Dermis blood vessel endothelial cell (primary cell): ENCODE results near the gene TRIM10. TPM values are rescaled to one million over a fixed set of nuclear protein-coding genes. Genes with fewer than 3 reads are reported as not detected.
"Not testable (repeated sequence)": the region's sequence is repeated elsewhere in the genome, so short reads cannot be mapped to it uniquely, and the experiment has no call there.

ENCODE experiments used
- DNase-seq: peaks from one replicate; pipeline ENCODE4 v3.0.0; 2010
- total RNA-seq: library from RNA; depleted of rRNA; stranded (reverse); fragments of >200 nt; gene quantifications from 2 replicates; pipeline ENCODE4 v1.2.3, GENCODE V29; 2014

Gene TRIM10
- total RNA-seq, 1 donor from 2014 or later, result not detected

- DNase-seq, result no peak
These were observed 33.5 kb downstream of the TRIM10 start for GRCh38 chr6:30127238-30128093.

GRCh38 chr6:30122515-30122914 is 38.5 kb downstream of the TRIM10 start:
- no peak for DNase-seq

- no peak for DNase-seq
These were observed 39.3 kb downstream of the TRIM10 start for GRCh38 chr6:30121446-30122366.

- not testable (repeated sequence) for DNase-seq
These were observed 42.3 kb downstream of the TRIM10 start for GRCh38 chr6:30118691-30119090.

GRCh38 chr6:30116724-30117123 is 44.3 kb downstream of the TRIM10 start:
- DNase-seq, result no peak

GRCh38 chr6:30113841-30114240 is 47.2 kb downstream of the TRIM10 start:
- no peak for DNase-seq

GRCh38 chr6:30113003-30113759 is 47.8 kb downstream of the TRIM10 start, which contains the start of gene TRIM31:
TRIM31 (minus strand) TSS chr6:30113090; CDS start chr6:30112805, 285 bp downstream.
- DNase-seq, result no peak

GRCh38 chr6:30112402-30112994 is 48.5 kb downstream of the TRIM10 start:
- DNase-seq, result no peak

- DNase-seq, result no peak
These were observed 49.6 kb downstream of the TRIM10 start for GRCh38 chr6:30111266-30111856.

- no peak for DNase-seq
These were observed 56.4 kb downstream of the TRIM10 start for GRCh38 chr6:30104661-30105060.

- DNase-seq, result no peak
These were observed 57.2 kb downstream of the TRIM10 start for GRCh38 chr6:30103872-30104179.

GRCh38 chr6:30102970-30103871 is 57.8 kb downstream of the TRIM10 start:
- peak; percentile 91 for DNase-seq

GRCh38 chr6:30102414-30102969 is 58.5 kb downstream of the TRIM10 start:
- no peak for DNase-seq

Other genes starting within 250 kb of the TRIM10 start
- gene HLA-A, start 218.7 kb downstream of the TRIM10 start, total RNA-seq, result 595 and 927 TPM in 2 replicates
- gene POLR1H, start 99.9 kb downstream of the TRIM10 start, total RNA-seq, result 14.8 and 39.1 TPM in 2 replicates
- gene PPP1R11, start 94.0 kb downstream of the TRIM10 start, total RNA-seq, result 14.0 and 15.0 TPM in 2 replicates
- 0.05 TPM in 1 of 2 replicates, not detected in the other for gene RNF39, start 85.4 kb downstream of the TRIM10 start, total RNA-seq
- gene TRIM31, start 48.1 kb downstream of the TRIM10 start, total RNA-seq, result not detected in 2 replicates
- gene TRIM40, start 25.1 kb downstream of the TRIM10 start, total RNA-seq, result not detected in 2 replicates
- gene TRIM15, start 2.3 kb upstream of the TRIM10 start, total RNA-seq, result not detected in 2 replicates
- gene TRIM26, start 52.2 kb upstream of the TRIM10 start, total RNA-seq, result 29.3 and 39.0 TPM in 2 replicates
- 11.6 and 15.3 TPM in 2 replicates for gene TRIM39, start 165.7 kb upstream of the TRIM10 start, total RNA-seq
- 17.5 and 26.9 TPM in 2 replicates for gene RPP21, start 183.9 kb upstream of the TRIM10 start, total RNA-seq